Neutrophil (primary cell): Measurements from ENCODE around the gene RDH16.
"Not testable (repeated sequence)": the region's sequence is repeated elsewhere in the genome, so short reads cannot be mapped to it uniquely, and the experiment has no call there.

Source experiments
- H3K27ac ChIP-seq: fragments of 200-600 bp; sonication (generic); 2 replicates; pipeline ENCODE4 v1.5.1; 2016; ENCODE audit warnings: mild to moderate bottlenecking, moderate library complexity
- H3K27me3 ChIP-seq: fragments of 200-600 bp; sonication (generic); 2 replicates; pipeline ENCODE4 v1.6.0; 2016; ENCODE audit warnings: mild to moderate bottlenecking
- H3K36me3 ChIP-seq: fragments of 200-600 bp; sonication (generic); 2 replicates; pipeline ENCODE4 v1.5.1; 2017
- H3K4me1 ChIP-seq, 2 experiments: fragments of 200-600 bp in 1 of 2; sonication (generic) in 1 of 2; 1 replicate in 1 of 2; 2 replicates in 1 of 2; pipeline versions ENCODE4 v1.5.1 to v1.6.1; 2013 to 2016; ENCODE audit warnings: low read depth in 1 of 2, low read length in 1 of 2, mild to moderate bottlenecking in 1 of 2, moderate library complexity in 1 of 2; ENCODE audit not compliant: control insufficient read depth in 1 of 2, insufficient read depth in 1 of 2
- H3K4me3 ChIP-seq, 2 experiments: fragments of 200-600 bp in 1 of 2; sonication (generic) in 1 of 2; 1 replicate in 1 of 2; 2 replicates in 1 of 2; pipeline ENCODE4 v1.5.1; 2013 to 2016; ENCODE audit warnings: low read depth in 1 of 2, low read length in 1 of 2, mild to moderate bottlenecking in 1 of 2, moderate library complexity in 1 of 2
- H3K9me3 ChIP-seq: fragments of 200-600 bp; sonication (generic); 2 replicates; pipeline ENCODE4 v1.5.1; 2016
- CTCF ChIP-seq: fragments of 200-600 bp; sonication (generic); IDR thresholded peaks from 2 replicates; pipeline ENCODE4 v1.5.1; 2016; ENCODE audit warnings: antibody characterized with exemption

The RDH16 gene

GRCh38 chr12:56914256-56914655 lies 43.2 kb downstream of the RDH16 start:
- Histone ChIP-seq H3K36me3 (no peaks in the 10 kb centered on the region), H3K27me3 (no peaks in the 10 kb centered on the region), H3K27ac (no peak overlapping the region), H3K4me1 (no peaks in the 10 kb centered on the region), H3K4me3 (no peak overlapping the region), H3K9me3 (no peaks in the 10 kb centered on the region)
- TF ChIP-seq CTCF = no peak

GRCh38 chr12:56909403-56909802 lies 48.0 kb downstream of the RDH16 start:
- not testable (repeated sequence) for H3K9me3 ChIP-seq, H3K27ac ChIP-seq, H3K4me1 ChIP-seq, H3K36me3 ChIP-seq, H3K4me3 ChIP-seq, H3K27me3 ChIP-seq

GRCh38 chr12:56908136-56908535 lies 49.3 kb downstream of the RDH16 start:
- TF ChIP-seq CTCF = no peak
- Histone ChIP-seq H3K4me1 (no peaks in the 10 kb centered on the region), H3K36me3 (no peaks in the 10 kb centered on the region), H3K4me3 (no peak overlapping the region), H3K27me3 (no peaks in the 10 kb centered on the region), H3K9me3 (no peaks in the 10 kb centered on the region), H3K27ac (no peak overlapping the region)

GRCh38 chr12:56905852-56906251 lies 51.6 kb downstream of the RDH16 start:
- Histone ChIP-seq H3K9me3 (peaks cover 3% of the 10 kb centered on the region), H3K27me3 (no peaks in the 10 kb centered on the region), H3K27ac (no peak overlapping the region), H3K4me3 (no peak overlapping the region), H3K36me3 (no peaks in the 10 kb centered on the region), H3K4me1 (no peaks in the 10 kb centered on the region)
- no peak for TF ChIP-seq CTCF

GRCh38 chr12:56903374-56903773 lies 54.0 kb downstream of the RDH16 start:
- Histone ChIP-seq H3K27ac (no peak overlapping the region), H3K4me1 (no peaks in the 10 kb centered on the region), H3K36me3 (no peaks in the 10 kb centered on the region), H3K9me3 (peaks cover 12% of the 10 kb centered on the region), H3K4me3 (no peak overlapping the region), H3K27me3 (no peaks in the 10 kb centered on the region)
- TF ChIP-seq CTCF = no peak
